ENCODE results near the gene SLF2.
"Not testable (repeated sequence)": the region's sequence is repeated elsewhere in the genome, so short reads cannot be mapped to it uniquely, and the experiment has no call there.

SLF2 gene

GRCh38 chr10:100972115-100972903 is 59.5 kb downstream of the SLF2 start:
- DNase-seq (ENCODE audit: low read depth): no peak
- no peak overlapping the region for H3K4me3 ChIP-seq (ENCODE audit: low read depth, low read length)

GRCh38 chr10:100972904-100973535 is 60.3 kb downstream of the SLF2 start:
- TF ChIP-seq CTCF (IDR thresholded peaks at IDR 0.05; ENCODE audit: insufficient read depth, low read depth, low read length, missing control alignments): no peak
- no peak for DNase-seq (ENCODE audit: low read depth)
- no peak overlapping the region for H3K4me3 ChIP-seq (ENCODE audit: low read depth, low read length)

More at GRCh38 chr10:100972115-100972903, 59.5 kb downstream of the SLF2 start:
- TF ChIP-seq CTCF (IDR thresholded peaks at IDR 0.05; ENCODE audit: insufficient read depth, low read depth, low read length, missing control alignments): no peak

- DNase-seq (ENCODE audit: low read depth): not testable (repeated sequence)
These were observed 62.6 kb downstream of the SLF2 start for GRCh38 chr10:100975397-100975796.

GRCh38 chr10:100976906-100977305 is 64.1 kb downstream of the SLF2 start:
- no peak overlapping the region for H3K4me3 ChIP-seq (ENCODE audit: low read depth, low read length)
- no peak for DNase-seq (ENCODE audit: low read depth)
- no peak for TF ChIP-seq CTCF (IDR thresholded peaks at IDR 0.05; ENCODE audit: insufficient read depth, low read depth, low read length, missing control alignments)

More at GRCh38 chr10:100975397-100975796, 62.6 kb downstream of the SLF2 start:
- not testable (repeated sequence) for H3K4me3 ChIP-seq (ENCODE audit: low read depth, low read length)

- H3K4me3 ChIP-seq (ENCODE audit: low read depth, low read length): no peak overlapping the region
- no peak for DNase-seq (ENCODE audit: low read depth)
- no peak for TF ChIP-seq CTCF (IDR thresholded peaks at IDR 0.05; ENCODE audit: insufficient read depth, low read depth, low read length, missing control alignments)
These were observed 64.7 kb downstream of the SLF2 start for GRCh38 chr10:100977436-100977835.

GRCh38 chr10:100978121-100978900 is 65.5 kb downstream of the SLF2 start:
- DNase-seq (ENCODE audit: low read depth): no peak
- H3K4me3 ChIP-seq (ENCODE audit: low read depth, low read length): no peak overlapping the region
- TF ChIP-seq CTCF (IDR thresholded peaks at IDR 0.05; ENCODE audit: insufficient read depth, low read depth, low read length, missing control alignments): no peak

GRCh38 chr10:100978901-100979195 is 66.1 kb downstream of the SLF2 start:
- no peak for DNase-seq (ENCODE audit: low read depth)

More at GRCh38 chr10:100978901-100979195, 66.1 kb downstream of the SLF2 start:
- no peak overlapping the region for H3K4me3 ChIP-seq (ENCODE audit: low read depth, low read length)
- no peak for TF ChIP-seq CTCF (IDR thresholded peaks at IDR 0.05; ENCODE audit: insufficient read depth, low read depth, low read length, missing control alignments)

Data from GM12865 (cell line).